ENCODE results near the gene FXN.
"Not testable (repeated sequence)": the region's sequence is repeated elsewhere in the genome, so short reads cannot be mapped to it uniquely, and the experiment has no call there.

Gene FXN

GRCh38 chr9:69070201-69070600 is 34.6 kb downstream of the FXN start:
- DNase-seq: no peak

- DNase-seq: no peak
These were observed 35.5 kb downstream of the FXN start for GRCh38 chr9:69071059-69071458.

DNA sequence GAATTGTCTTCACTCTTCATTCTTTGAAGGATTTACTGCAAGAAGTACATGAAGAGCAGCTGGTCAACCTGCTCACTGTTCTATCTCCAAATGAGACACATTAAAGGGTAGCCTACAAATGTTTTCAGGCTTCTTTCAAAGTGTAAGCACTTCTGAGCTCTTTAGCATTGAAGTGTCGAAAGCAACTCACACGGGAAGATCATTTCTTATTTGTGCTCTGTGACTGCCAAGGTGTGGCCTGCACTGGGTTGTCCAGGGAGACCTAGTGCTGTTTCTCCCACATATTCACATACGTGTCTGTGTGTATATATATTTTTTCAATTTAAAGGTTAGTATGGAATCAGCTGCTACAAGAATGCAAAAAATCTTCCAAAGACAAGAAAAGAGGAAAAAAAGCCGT is 37.6 kb downstream of the FXN start:
- DNase-seq: no peak

DNA sequence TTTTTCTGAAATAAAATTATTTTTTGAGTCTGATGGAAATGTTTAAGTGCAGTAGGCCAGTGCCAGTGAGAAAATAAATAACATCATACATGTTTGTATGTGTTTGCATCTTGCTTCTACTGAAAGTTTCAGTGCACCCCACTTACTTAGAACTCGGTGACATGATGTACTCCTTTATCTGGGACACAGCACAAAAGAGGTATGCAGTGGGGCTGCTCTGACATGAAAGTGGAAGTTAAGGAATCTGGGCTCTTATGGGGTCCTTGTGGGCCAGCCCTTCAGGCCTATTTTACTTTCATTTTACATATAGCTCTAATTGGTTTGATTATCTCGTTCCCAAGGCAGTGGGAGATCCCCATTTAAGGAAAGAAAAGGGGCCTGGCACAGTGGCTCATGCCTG is 39.2 kb downstream of the FXN start:
- DNase-seq: no peak

DNA sequence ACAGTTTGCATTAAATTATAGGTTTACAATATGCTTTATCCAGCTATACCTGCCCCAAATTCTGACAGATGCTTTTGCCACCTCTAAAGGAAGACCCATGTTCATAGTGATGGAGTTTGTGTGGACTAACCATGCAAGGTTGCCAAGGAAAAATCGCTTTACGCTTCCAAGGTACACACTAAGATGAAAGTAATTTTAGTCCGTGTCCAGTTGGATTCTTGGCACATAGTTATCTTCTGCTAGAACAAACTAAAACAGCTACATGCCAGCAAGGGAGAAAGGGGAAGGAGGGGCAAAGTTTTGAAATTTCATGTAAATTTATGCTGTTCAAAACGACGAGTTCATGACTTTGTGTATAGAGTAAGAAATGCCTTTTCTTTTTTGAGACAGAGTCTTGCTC is 41.0 kb downstream of the FXN start:
- no peak for DNase-seq

DNA sequence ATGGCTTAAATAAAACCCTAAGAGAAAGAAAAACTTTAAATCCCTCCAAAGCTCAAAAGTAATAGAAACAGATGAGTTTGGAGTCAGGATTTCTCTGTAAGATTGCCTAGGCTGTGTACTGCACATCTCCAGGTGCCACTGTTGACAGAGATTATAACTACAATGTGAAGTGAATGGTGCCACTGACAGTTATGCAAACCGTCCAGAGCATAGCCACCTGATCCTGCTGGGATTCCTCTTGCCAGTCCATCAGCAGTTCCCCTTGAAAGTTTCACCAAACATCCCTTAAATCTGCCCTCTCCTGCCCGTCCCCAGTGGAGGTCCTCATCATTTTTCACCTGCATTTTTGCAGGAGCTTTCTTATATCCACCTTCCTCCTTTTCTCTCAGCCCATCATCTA is 42.5 kb downstream of the FXN start:
- DNase-seq: no peak

DNA sequence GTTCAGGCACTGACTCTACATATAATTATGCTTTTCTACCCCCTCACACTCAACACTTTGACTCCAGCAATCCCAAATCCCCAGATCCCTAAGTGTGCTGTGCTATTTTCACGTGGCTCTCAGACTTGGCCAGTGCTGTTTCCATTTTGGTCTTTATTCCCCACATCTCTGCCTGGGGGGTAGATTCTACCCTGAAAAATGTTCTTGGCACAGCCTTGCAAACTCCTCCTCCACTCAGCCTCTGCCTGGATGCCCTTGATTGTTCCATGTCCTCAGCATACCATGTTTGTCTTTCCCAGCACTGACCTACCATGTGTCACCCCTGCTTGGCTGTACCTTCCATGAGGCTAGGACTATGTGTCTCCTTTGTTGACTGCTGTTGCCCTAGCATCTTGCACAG is 43.0 kb downstream of the FXN start:
- no peak for DNase-seq

DNA sequence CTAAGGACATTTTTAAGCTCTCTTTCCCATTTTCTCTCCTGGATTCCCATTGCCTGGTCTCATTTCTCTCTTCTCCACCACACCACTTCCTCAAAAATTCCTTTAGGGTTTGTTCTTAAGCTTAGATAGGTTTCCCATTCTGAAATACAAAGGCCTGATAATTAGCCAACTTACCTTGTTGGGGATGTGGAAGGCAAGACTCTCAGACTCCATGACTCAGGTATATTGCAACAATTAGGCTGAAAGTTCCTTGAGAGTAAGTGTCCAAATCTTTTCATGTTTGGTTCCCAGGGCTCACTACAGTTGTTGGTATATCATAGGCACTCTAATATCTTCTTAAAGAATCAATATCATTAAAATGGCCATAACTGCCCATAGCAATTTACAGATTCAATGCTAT is 43.6 kb downstream of the FXN start:
- no peak for DNase-seq

DNA sequence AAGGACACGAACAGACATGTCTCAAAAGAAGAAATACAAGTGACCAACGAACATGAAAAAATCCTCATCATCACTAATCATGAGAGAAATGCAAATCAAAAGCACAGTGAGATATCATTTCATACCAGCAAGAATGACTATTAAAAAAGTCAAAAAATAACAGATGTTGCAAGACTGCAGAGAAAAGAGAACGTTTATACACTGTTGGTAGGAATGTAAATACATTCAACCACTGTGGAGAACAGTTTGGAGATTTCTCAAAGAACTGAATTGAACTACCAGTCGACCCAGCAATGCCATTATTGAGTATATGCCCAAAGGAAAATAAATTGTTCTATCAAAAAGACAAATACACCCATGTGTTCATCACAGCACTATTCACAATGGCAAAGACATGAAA is 45.7 kb downstream of the FXN start:
- no peak for DNase-seq

- DNase-seq: no peak
These were observed 47.8 kb downstream of the FXN start for GRCh38 chr9:69083321-69083720.

- DNase-seq: no peak
These were observed 50.2 kb downstream of the FXN start for GRCh38 chr9:69085569-69086283.

DNA sequence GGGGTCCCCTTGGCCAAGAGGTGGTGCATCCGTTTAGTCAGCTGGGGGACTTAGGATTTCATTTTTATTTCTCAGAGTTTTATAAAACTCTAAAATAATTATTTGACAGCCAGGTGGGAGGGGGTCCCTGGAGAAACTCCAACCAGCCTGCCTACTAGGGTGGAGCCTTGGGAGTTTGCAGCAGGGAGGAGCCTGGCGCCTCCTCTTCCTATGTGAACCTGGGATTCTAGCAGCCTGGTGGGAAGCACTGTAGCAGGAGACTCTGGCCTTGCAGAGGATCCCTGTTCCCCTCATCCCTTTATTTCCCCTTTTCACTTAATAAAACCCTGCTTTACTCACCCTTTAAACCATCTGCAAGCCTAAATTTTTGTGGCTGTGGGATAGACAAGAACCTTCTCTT is 50.8 kb downstream of the FXN start:
- no peak for DNase-seq

GRCh38 chr9:69086769-69087168 is 51.2 kb downstream of the FXN start:
- DNase-seq: no peak

DNA sequence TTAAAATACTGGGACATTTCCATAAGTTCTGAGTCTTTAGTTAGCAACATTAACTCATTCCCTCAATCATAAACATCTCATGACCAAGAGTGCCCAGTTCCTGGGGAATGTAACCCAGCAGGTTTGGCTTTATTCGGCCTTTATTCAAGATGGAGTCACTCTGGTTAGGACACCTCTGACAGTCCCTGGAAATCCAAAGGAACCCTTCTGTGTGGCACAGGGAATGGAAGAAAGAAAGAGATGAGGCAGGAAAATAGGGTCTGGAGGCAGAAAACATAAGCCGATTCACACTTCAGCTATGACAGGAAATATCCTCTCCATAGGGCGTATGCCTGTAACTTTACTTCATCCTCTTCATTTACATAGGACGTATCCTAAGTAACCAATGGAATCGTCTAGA is 53.5 kb downstream of the FXN start:
- no peak for DNase-seq

- no peak for DNase-seq
These were observed 53.9 kb downstream of the FXN start for GRCh38 chr9:69089491-69089890.

GRCh38 chr9:69090140-69090750 is 54.7 kb downstream of the FXN start:
- no peak for DNase-seq

DNA sequence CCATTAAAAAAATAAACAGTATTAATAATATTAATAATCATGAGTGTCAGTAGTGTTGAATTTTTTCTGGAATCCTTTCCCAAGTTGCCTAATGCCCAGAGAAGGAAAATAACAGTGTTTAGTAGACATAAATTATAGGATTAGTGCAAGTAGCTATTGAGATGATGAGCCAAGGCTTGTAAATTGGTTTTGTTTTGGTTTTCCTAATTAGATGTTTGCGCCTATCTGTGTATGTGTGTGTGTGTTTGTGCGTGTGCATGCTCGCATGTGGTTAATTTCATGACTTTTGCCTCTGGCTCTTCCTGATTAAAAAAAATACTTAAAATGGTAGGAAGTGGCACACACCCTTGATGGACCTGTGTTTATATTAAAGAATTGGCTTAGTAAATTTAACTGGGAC is 55.4 kb downstream of the FXN start:
- DNase-seq: no peak

- DNase-seq: no peak
These were observed 58.0 kb downstream of the FXN start for GRCh38 chr9:69093471-69094103.

DNA sequence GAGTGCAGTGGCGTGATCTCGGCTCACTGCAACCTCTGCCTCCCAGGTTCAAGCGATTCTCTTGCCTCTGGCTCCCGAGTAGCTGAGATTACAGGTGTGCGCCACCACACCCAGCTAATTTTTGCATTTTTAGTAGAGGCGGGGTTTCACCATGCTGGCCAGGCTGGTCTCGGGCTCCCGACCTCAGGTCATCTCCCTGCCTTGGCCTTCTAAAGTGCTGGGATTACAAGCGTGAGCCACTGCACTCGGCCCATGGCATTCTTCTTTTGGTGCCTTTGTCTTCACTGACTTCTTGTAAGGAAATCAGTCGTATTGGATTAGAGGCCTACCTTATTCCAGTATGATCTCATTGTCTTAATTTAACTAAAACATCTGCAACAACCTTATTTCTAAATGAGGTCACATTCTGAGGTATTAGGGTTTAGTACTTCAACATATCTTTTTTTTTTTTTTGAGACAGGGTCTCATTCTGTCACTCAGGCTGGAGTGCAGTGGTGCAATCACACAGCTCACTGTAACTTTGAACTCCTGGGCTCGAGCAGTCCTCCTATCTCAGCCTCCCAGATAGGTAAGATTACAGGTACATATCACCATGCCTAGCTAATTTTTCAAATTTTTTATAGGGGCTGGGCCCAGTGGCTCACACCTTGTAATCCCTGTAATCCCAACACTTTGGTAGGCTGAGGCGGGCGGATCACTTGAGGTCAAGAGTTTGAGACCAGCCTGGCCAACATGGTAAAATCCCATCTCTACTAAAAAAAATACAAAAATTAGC is 59.0 kb downstream of the FXN start:
- not testable (repeated sequence) for DNase-seq

DNA sequence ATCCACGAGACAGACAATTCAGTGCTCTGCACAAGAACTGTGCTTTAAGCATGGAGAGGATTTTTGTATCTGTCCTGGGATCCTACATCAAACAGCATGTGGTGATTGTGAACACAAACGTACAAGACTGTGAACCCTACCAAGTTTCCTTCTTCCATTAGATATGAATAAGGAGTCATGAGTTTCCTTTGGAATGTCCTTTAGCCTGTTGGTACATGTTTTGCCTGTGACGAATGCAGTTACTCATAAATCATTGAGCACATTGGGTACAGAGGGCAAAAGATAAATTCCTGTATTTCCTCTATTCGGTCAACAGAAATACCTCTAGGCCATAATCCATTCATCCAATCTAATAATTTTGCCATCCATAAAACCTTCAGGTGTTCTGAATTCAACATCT is 61.5 kb downstream of the FXN start:
- DNase-seq: no peak

DNA sequence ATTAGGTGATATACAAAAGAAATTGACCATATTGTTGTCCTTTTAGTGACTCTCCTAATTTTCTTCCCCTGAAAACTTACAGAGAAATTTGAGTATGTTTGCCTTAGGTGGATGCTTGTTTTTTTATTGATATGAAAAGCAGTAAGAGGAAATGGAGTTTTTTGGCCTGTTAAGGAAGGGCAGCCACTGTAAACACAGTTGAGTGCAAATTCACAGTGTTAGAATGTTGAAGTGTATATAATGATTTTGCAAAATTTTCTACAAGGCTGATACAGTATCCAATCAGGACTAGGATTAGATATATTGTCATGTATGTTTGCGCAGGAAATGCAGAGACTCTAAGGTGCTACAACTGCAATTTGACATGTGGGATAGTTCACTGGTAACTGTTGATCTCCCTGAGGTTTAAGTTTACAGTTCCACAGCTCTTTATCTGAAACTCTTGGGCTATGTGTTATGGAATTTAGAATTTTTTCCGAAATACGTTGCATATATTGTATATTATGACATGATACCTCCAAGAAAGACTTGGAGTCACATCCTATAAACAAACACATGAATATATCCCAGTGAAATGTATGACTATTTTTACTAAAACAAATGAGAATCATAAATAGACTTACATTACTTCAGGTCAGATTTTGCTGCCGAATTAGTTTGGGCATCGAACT is 62.5 kb downstream of the FXN start:
- DNase-seq: no peak

- not testable (repeated sequence) for DNase-seq
These were observed 67.9 kb downstream of the FXN start for GRCh38 chr9:69103348-69103996.

All from inflammatory macrophage (primary cell).